ENCODE data around the gene FBXL16. TPM values are rescaled to one million over a fixed set of nuclear protein-coding genes. Genes with fewer than 3 reads are reported as not detected.

FBXL16 gene
- total and polyA plus RNA-seq, 9 of the 15 experiments (the other 6 are each of a cell fraction or from before 2014, with no cell fraction given): 0.21 to 8.2 (median 1.7) TPM

- TF ChIP-seq CREB3 (tag; conservative IDR thresholded peaks at IDR 0.05; ENCODE audit: low read depth) (no peak), NCOA2 (IDR thresholded peaks at IDR 0.05; ENCODE audit: partially characterized antibody in 2 of 2) (no peak), KDM4B (IDR thresholded peaks at IDR 0.05; ENCODE audit: borderline replicate concordance in 2 of 2, low read depth in 1 of 2) (no peak), ELF4 (CRISPR knock-in tag; IDR thresholded peaks at IDR 0.05) (no peak)
Observed at GRCh38 chr16:652454-653305, 52.9 kb downstream of the FBXL16 start (continued).

- H3K9ac ChIP-seq (ENCODE audit: insufficient read depth in 1 of 2, low read depth in 2 of 2, low read length in 2 of 2): peak overlapping the region in 1 of 2 experiments; percentile 50; a peak in 1 of 4 replicates
- no peaks in the 10 kb centered on the region for H3K9me1 ChIP-seq (ENCODE audit: control insufficient read depth, insufficient read depth, low read length)
- in situ Hi-C loops (cut with MboI): no loop called here
- intact Hi-C loops (cut with micrococcal nuclease): no loop called here
- no peak overlapping the region for H2AFZ ChIP-seq (ENCODE audit: low read depth, low read length)
- no peaks in the 10 kb centered on the region for H3K9me3 ChIP-seq (replicated peaks; ENCODE audit: control insufficient read depth, insufficient read depth, low read depth, low read length)
- no peak for FAIRE-seq
- peaks cover 16% of the 10 kb centered on the region; the same call in 2 of the 3 replicates for H3K36me3 ChIP-seq (ENCODE audit: control insufficient read depth, insufficient read depth, low read length)
- ChIA-PET POLR2A (interaction anchor here (0.7 to 2.8 kb wide), 3 partner anchors 9 to 38 kb away, joined by 3 to 13 read pairs (median 4); partner anchors contain the start of genes MCRIP2, METTL26 and WDR24), CTCF (ENCODE audit: low intra/inter-chr PET ratio) (no interaction called here)
- no TSS peak for BruUV-seq (replicated peaks)
- H3K27ac ChIP-seq (ENCODE audit: extremely low read depth, low read depth, low read length): no peak overlapping the region
- 47% methylated on average over 15 of the region's 22 CpGs for WGBS (ENCODE audit: insufficient coverage, low coverage, missing lambda C conversion rate)
- no peaks in the 10 kb centered on the region for H3K27me3 ChIP-seq (ENCODE audit: control insufficient read depth in 2 of 2, insufficient read depth in 2 of 2, low read length in 2 of 2)
- H3K79me2 ChIP-seq (ENCODE audit: control insufficient read depth, insufficient read depth, low read length): no peaks in the 10 kb centered on the region
- peak; percentile 60; the same call in 1 of the 2 replicates for TF ChIP-seq ZBTB33 (CRISPR knock-in tag; IDR thresholded peaks at IDR 0.05)
- no peak for TF ChIP-seq SMARCA5 (IDR thresholded peaks at IDR 0.05)
- no peaks in the 10 kb centered on the region for H4K20me1 ChIP-seq (replicated peaks; ENCODE audit: control insufficient read depth, insufficient read depth, low read length)
- DNase-seq (ENCODE audit: extremely low read depth in 1 of 4, low spot score in 3 of 4): no peak
- H3K4me3 ChIP-seq: no peak overlapping the region
- no peak for ATAC-seq
- peaks cover 0 to 88% of the 10 kb centered on the region in 2 experiments; a peak in 2 of 5 replicates for H3K4me1 ChIP-seq (replicated peaks in 1 of 2; ENCODE audit: control insufficient read depth in 2 of 2, insufficient read depth in 2 of 2, low read length in 2 of 2)
- no peak overlapping the region for H3K4me2 ChIP-seq (ENCODE audit: insufficient read depth, low read length)
Observed at GRCh38 chr16:651844-652243, 53.8 kb downstream of the FBXL16 start.

All from K562 (cell line).